H9 (cell line): ENCODE measurements around the gene CABP4. TPM values are rescaled to one million over a fixed set of nuclear protein-coding genes. Genes with fewer than 3 reads are reported as not detected.

Experiments used
- DNase-seq: peaks from one replicate; pipeline ENCODE4 v3.0.0-alpha.2; 2017
- H2AFZ ChIP-seq: one replicate; pipeline ENCODE4 v1.6.1; 2013; ENCODE audit warnings: mild to moderate bottlenecking, low read length, control low read depth, moderate library complexity
- H2AK5ac ChIP-seq: 2 replicates; pipeline ENCODE4 v1.6.1; 2013; ENCODE audit warnings: low read length, control low read depth, mixed read lengths; ENCODE audit not compliant: insufficient read length
- H2BK120ac ChIP-seq: one replicate; pipeline ENCODE4 v1.6.1; 2013; ENCODE audit warnings: low read depth, mild to moderate bottlenecking, low read length, control low read depth, inconsistent platforms; ENCODE audit not compliant: poor library complexity, severe bottlenecking
- H2BK12ac ChIP-seq: 2 replicates; pipeline ENCODE4 v1.6.1; 2013; ENCODE audit warnings: low read length, control low read depth, mixed read lengths, low read depth; ENCODE audit not compliant: insufficient read length
- H2BK15ac ChIP-seq: 2 replicates; pipeline ENCODE4 v1.6.1; 2013; ENCODE audit warnings: low read depth, low read length, control low read depth
- H2BK20ac ChIP-seq: one replicate; pipeline ENCODE4 v1.6.1; 2013; ENCODE audit warnings: low read depth, mild to moderate bottlenecking, low read length, control low read depth, inconsistent platforms; ENCODE audit not compliant: poor library complexity, severe bottlenecking
- H2BK5ac ChIP-seq: 2 replicates; pipeline ENCODE4 v1.6.1; 2013; ENCODE audit warnings: low read length, control low read depth, mixed read lengths; ENCODE audit not compliant: insufficient read length
- H3K14ac ChIP-seq: 2 replicates; pipeline ENCODE4 v1.6.1; 2013; ENCODE audit warnings: low read length, control low read depth; ENCODE audit not compliant: insufficient read depth
- H3K18ac ChIP-seq: 2 replicates; pipeline ENCODE4 v1.6.1; 2013; ENCODE audit warnings: low read depth, mild to moderate bottlenecking, mixed read lengths, low read length, control low read depth; ENCODE audit not compliant: insufficient read length
- H3K23ac ChIP-seq: 2 replicates; pipeline ENCODE4 v1.6.1; 2013; ENCODE audit warnings: low read length, control low read depth, mixed read lengths, low read depth; ENCODE audit not compliant: insufficient read length
- H3K23me2 ChIP-seq: 2 replicates; pipeline ENCODE4 v1.6.1; 2013; ENCODE audit warnings: low read depth, mild to moderate bottlenecking, mixed read lengths, low read length, control low read depth; ENCODE audit not compliant: insufficient read length, poor library complexity, severe bottlenecking
- H3K27ac ChIP-seq: 2 replicates; pipeline ENCODE4 v1.5.1; 2013; ENCODE audit warnings: low read length, control low read depth, mixed read lengths, low read depth; ENCODE audit not compliant: insufficient read length
- H3K27me3 ChIP-seq: 2 replicates; pipeline ENCODE4 v1.6.1; 2013; ENCODE audit warnings: low read length, control low read depth, inconsistent platforms; ENCODE audit not compliant: insufficient read depth
- H3K4ac ChIP-seq: 2 replicates; pipeline ENCODE4 v1.6.1; 2013; ENCODE audit warnings: low read depth, mild to moderate bottlenecking, control low read depth, inconsistent platforms, low read length, moderate library complexity
- H3K4me1 ChIP-seq: 2 replicates; pipeline ENCODE4 v1.6.1; 2013; ENCODE audit warnings: low read length, control low read depth, inconsistent platforms; ENCODE audit not compliant: insufficient read depth
- H3K4me2 ChIP-seq: 2 replicates; pipeline ENCODE4 v1.6.1; 2013; ENCODE audit warnings: low read length, control low read depth, mixed read lengths; ENCODE audit not compliant: insufficient read length, insufficient read depth
- H3K56ac ChIP-seq: 2 replicates; pipeline ENCODE4 v1.6.1; 2013; ENCODE audit warnings: low read depth, mild to moderate bottlenecking, mixed read lengths, low read length, control low read depth; ENCODE audit not compliant: insufficient read length
- H3K79me1 ChIP-seq: 2 replicates; pipeline ENCODE4 v1.6.1; 2013; ENCODE audit warnings: low read depth, mild to moderate bottlenecking, moderate library complexity, low read length, control low read depth, inconsistent platforms; ENCODE audit not compliant: insufficient read depth, poor library complexity, severe bottlenecking
- H3K79me2 ChIP-seq: 2 replicates; pipeline ENCODE4 v1.6.1; 2013; ENCODE audit warnings: low read length, control low read depth, inconsistent platforms; ENCODE audit not compliant: insufficient read depth
- H3K9ac ChIP-seq: 2 replicates; pipeline ENCODE4 v1.6.1; 2013; ENCODE audit warnings: low read length, control low read depth, mixed read lengths; ENCODE audit not compliant: insufficient read length; ENCODE audit errors: extremely low read depth
- H3K9me3 ChIP-seq: one replicate; pipeline ENCODE4 v1.6.1; 2013; ENCODE audit warnings: low read depth, low read length, inconsistent platforms; ENCODE audit not compliant: control insufficient read depth
- H3T11ph ChIP-seq: one replicate; pipeline ENCODE4 v1.6.1; 2013; ENCODE audit warnings: mild to moderate bottlenecking, low read length, control low read depth, inconsistent platforms
- H4K20me1 ChIP-seq: one replicate; pipeline ENCODE4 v1.6.1; 2013; ENCODE audit not compliant: control insufficient read depth, insufficient read length, insufficient read depth
- H4K5ac ChIP-seq: 2 replicates; pipeline ENCODE4 v1.6.1; 2013; ENCODE audit warnings: low read depth, mild to moderate bottlenecking, mixed read lengths, low read length, control low read depth; ENCODE audit not compliant: insufficient read length
- H4K8ac ChIP-seq: replicated peaks from 2 replicates; pipeline ENCODE4 v1.6.1; 2013; ENCODE audit warnings: low read length, control low read depth, mixed read lengths, low read depth; ENCODE audit not compliant: insufficient read length
- H4K91ac ChIP-seq: 2 replicates; pipeline ENCODE4 v1.6.1; 2013; ENCODE audit warnings: low read depth, mild to moderate bottlenecking, moderate library complexity, mixed read lengths, low read length, control low read depth; ENCODE audit not compliant: insufficient read length
- H3K27ac Mint-ChIP-seq, 3 experiments: 2 replicates in 2 of 3; 3 replicates in 1 of 3; pipeline ENCODE4 v1.8.0; 2020 to 2021; ENCODE audit warnings: mixed read lengths in 3 of 3, mild to moderate bottlenecking in 1 of 3, moderate library complexity in 1 of 3
- H3K27me3 Mint-ChIP-seq: 2 replicates; pipeline ENCODE4 v1.8.0; 2021; ENCODE audit warnings: low read depth, mild to moderate bottlenecking, moderate library complexity, mixed read lengths
- H3K36me3 Mint-ChIP-seq, 3 experiments: 2 replicates in 2 of 3; 3 replicates in 1 of 3; pipeline ENCODE4 v1.8.0; 2020 to 2021; ENCODE audit warnings: low read depth in 3 of 3, mixed read lengths in 3 of 3; ENCODE audit not compliant: insufficient read depth in 1 of 3
- H3K4me1 Mint-ChIP-seq, 2 experiments: 2 replicates each; pipeline ENCODE4 v1.8.0; 2020; ENCODE audit warnings: mixed read lengths in 2 of 2
- H3K4me3 Mint-ChIP-seq, 2 experiments: 2 replicates in 1 of 2; 3 replicates in 1 of 2; pipeline ENCODE4 v1.8.0; 2020 to 2021; ENCODE audit warnings: mild to moderate bottlenecking in 2 of 2, mixed read lengths in 2 of 2, moderate library complexity in 1 of 2
- H3K9me3 Mint-ChIP-seq, 2 experiments: 2 replicates in 1 of 2; 3 replicates in 1 of 2; pipeline ENCODE4 v1.8.0; 2020; ENCODE audit warnings: mild to moderate bottlenecking in 2 of 2, mixed read lengths in 2 of 2, moderate library complexity in 1 of 2
- CTCF ChIP-seq: fragments of 200-600 bp; sonication (generic); conservative IDR thresholded peaks from 3 replicates; pipeline ENCODE4 v1.8.0; 2021; ENCODE audit warnings: antibody characterized with exemption, mild to moderate bottlenecking
- WGBS: extraction: QIAGEN DNeasy Blood & Tissue Kit; methylation state at CpG from one replicate; pipeline ENCODE4 v1.1.7; 2013; ENCODE audit warnings: missing lambda C conversion rate, low lambda C conversion rate, mixed read lengths; ENCODE audit not compliant: insufficient read length; ENCODE audit errors: extremely low coverage; 5-methylcytosine and 5-hydroxymethylcytosine counted together
- total RNA-seq: library from RNA; stranded (reverse); gene quantifications from 2 replicates; pipeline ENCODE4 v1.2.1, GENCODE V29; 2021

CABP4 gene
- total RNA-seq, 1 experiment from 2014 or later = not detected

- Histone ChIP-seq H3K18ac (no peak overlapping the region), H3K23ac (no peak overlapping the region), H3K14ac (no peak overlapping the region), H3K4ac (no peak overlapping the region), H3K56ac (no peak overlapping the region), H2AFZ (no peak overlapping the region), H2BK120ac (no peak overlapping the region), H2BK20ac (no peak overlapping the region), H4K91ac (no peak overlapping the region), H3K27me3 (no peaks in the 10 kb centered on the region), H3K4me1 (no peaks in the 10 kb centered on the region), H4K20me1 (no peaks in the 10 kb centered on the region), H3K9me3 (no peaks in the 10 kb centered on the region), H2BK5ac (no peak overlapping the region), H3K23me2 (no peaks in the 10 kb centered on the region), H3K9ac (no peak overlapping the region), H2AK5ac (no peak overlapping the region), H4K5ac (no peak overlapping the region), H2BK15ac (no peak overlapping the region), H4K8ac (no peak overlapping the region), H2BK12ac (no peak overlapping the region), H3K27ac (no peak overlapping the region), H3K79me1 (no peaks in the 10 kb centered on the region), H3K4me2 (no peak overlapping the region), H3K79me2 (no peaks in the 10 kb centered on the region), H3T11ph (no peak overlapping the region)
- no peak for TF ChIP-seq CTCF
- Mint-ChIP-seq H3K4me3 (no peak overlapping the region; a peak in 1 of 5 replicates), H3K36me3 (peaks cover 8 to 32% (median 20%) of the 10 kb centered on the region in 3 experiments; a peak in 6 of 7 replicates), H3K9me3 (no peaks in the 10 kb centered on the region), H3K27ac (peak overlapping the region in 1 of 3 experiments; percentile 16; a peak in 1 of 7 replicates), H3K27me3 (peaks cover 3% of the 10 kb centered on the region), H3K4me1 (peaks cover 10 to 11% of the 10 kb centered on the region in 2 experiments)
- no peak for DNase-seq
- no CpG with 5 or more reads among the region's 25 CpGs for WGBS
Observed at GRCh38 chr11:67489203-67489884, 34.2 kb downstream of the CABP4 start.
